DMS114 treated with DMSO at 0.1 percent for 48 hours (cell line): ENCODE data around the gene FBF1.
"Not testable (repeated sequence)": the region's sequence is repeated elsewhere in the genome, so short reads cannot be mapped to it uniquely, and the experiment has no call there.

Source experiments
- DNase-seq: peaks from one replicate; lab custom pipeline; 2025; ENCODE audit not compliant: unreplicated experiment; lab: John Stamatoyannopoulos, UW

FBF1 gene

DNA sequence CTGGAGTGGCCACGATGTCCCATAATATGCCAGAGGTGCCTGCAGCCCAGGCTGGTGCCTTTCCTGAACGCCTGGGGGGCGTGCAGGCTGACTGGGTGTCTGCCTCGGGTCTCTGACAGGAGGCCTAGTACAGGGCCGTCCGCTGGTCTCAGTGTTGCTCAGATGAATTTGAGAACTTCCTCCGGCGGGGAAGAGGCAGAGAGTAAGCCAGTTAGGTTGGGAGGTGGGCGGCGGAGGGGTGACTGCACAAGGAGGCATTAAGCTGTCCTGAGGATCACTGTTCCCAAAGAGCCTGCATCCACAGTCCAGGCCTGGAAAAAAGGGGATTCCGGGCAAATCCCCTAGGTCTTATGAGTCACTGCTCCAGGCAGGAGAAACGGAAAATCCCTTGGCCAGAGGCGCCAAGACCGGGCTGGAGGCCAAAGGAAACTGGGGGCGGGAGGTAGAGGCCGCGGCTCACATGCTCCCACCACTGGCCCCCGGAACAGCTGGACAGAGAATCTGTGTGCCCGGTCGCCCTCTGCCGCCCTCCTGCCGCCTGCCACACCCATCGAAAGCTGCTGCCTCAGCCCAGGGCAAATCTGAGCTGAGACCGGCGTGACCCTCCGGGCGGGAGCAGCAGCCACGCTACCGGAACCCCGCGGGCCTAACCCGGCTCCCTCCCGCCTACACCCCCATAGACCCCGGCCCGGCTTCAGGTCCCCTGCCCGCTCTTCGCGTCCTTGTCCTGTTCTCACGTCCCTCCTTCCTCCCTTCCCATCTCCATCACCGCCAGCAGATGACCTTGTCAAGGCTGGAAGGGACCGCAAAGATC, 63.7 kb downstream of the FBF1 start:
- no peak for DNase-seq

DNA sequence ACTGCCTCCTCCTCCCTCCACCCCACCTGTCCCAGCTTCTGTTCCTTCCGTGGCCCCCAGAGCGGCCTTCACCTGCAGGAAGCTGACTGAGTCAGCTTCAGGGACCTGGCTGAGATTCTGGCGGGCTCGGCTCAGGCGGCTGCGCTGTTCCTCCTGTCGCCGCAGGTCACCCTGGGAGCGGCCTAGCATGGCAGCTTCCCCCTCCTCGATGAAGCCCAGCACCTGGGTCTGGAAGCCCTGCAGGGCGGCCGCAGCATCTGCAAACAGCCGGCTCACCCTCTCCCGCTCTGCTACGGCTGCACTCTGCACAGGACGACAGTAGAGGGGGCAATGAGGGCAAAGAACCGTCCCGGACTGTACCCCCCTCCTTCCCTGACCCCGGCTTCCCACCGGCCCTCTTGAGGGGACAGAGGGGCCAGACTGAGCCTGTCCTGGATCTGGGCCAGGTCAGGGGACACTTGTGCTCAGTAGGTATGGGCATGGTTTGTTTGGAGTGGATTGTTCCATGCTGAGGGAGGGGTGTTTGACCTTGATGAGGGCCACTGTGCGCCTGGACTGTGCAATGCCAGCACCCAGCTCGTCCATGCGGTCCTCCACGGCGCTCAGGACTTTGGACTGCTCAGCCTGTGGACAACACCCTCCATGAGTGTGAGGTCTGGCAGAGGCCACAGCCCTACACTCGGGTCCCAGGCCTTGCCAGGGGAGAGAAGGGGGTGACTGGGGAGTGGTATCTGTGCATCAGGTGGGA, 64.5 kb downstream of the FBF1 start:
- no peak for DNase-seq

DNA sequence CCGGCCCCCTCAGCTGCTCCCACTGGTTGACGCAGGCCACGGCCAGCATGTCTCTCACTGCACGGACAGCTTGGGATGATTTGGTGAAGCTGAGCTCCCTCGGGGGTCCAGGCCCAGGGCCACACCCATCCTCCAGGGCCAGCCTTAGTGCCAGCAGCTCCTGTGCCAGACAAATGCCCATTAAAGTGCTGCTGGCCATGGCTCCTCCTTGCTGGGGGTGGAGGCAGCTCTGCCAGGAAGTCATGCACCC, 65.0 kb downstream of the FBF1 start:
- no peak for DNase-seq

DNA sequence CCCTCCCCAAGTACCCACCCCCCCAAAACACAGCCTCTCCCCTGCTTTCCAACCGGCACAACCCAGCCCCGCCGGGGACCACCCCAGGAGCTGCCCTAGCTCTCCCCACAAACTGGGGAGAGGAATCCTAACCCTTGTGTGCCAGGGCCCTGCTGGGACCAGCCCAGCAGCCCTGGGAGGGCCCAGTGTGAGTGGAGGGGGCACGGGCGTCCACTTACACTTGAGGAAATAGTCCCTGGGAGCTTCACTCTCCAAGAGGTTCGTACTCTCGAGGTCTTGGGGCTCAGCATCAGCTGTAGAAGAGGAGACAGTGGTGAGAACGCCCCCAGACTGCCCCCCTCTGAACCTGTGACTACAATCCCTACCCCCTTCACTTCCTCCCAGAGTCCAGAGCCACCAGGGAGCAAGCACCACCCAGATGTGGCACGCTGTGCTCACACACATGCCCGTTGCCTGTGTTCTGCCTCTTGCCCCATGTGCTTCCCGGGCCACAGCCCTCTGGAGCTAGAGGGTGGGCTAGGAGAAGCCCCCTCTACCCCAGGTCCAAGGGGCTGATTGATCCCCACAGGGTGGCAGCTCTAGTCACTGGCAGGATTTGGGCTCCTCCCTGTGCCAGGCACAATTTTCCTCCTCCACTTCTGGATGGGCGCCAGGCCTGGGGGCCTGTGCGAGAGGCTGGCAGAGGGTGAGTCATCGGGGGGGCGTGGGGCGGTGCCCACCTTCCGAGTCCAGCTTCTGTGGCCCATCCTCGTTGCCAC, 65.5 kb downstream of the FBF1 start:
- no peak for DNase-seq

DNA sequence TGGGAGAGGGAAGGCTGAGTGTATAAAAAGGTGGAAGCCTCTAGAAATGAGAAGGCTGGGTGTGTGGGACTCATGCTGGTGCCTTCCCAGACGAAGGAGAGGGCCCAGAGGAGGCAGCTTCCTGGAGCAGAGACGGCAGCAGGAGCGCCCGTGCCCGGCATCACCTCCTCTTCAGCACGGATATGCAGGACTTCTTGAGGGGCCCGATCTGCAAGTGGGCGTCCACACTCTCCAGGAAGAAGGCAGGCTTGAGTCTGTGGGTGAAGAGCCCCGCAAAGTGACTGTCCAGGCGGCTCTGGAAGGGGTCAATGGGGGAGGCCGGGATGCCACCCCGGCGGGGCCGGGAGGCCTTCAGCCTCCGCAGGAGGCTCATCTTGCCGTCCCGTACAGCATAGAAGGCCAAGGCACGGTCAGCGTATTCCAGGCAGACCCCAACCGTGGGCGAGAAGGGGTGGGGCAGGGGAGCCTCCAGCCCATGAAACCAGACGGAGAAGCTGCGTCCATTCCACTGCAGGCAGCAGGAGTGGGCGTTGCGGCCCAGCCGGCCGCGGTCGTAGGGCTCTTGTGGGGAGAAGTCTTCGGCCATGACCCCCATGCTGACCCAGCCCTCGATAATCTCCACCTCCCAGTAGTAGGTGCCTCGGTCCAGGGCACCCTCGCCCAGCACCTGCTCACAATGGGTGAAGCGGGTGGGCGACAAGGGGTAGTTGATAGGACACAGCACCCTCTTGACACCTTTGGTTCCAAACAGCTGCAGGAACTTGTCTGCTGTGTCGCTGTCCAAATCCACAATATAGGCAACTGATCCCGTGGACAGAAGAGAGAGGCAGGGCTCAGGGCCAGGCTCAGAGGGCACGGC, 66.3 kb downstream of the FBF1 start:
- DNase-seq: no peak

DNA sequence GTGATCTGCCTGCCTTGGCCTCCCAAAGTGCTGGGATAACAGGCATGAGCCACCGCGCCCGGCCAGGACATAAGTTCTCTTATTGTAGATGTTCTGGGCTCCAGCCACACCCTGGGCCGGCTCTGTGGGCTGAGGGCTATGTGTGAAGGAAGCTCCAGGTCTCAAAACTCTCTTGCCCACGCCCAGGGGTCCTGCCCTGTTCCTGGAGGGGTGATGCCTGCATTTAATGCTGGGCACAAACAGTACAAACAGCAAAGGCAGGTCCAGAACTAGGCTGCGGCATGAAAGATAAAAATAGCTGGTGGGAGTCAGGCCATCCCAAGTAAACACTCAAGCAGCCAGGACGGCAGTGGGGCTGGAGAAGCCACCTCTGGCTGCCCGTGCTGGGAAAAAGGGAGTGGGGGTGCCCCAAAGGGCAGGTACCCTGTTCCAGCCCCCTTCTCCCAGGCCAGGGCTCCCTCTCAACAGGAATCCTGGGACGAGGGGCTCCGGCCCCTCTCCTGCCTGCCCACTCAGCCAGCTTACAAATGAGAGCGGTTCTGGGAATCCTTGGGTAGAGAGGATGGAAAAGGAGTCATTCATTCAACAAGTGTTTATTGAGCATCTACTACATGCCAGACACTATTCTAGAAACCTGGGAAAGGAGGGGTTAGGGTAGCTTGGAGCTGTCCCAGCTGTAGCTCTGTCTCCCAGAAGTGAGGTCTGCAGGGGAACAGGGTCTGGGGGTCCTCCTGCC, 67.1 kb downstream of the FBF1 start:
- DNase-seq: no peak

DNA sequence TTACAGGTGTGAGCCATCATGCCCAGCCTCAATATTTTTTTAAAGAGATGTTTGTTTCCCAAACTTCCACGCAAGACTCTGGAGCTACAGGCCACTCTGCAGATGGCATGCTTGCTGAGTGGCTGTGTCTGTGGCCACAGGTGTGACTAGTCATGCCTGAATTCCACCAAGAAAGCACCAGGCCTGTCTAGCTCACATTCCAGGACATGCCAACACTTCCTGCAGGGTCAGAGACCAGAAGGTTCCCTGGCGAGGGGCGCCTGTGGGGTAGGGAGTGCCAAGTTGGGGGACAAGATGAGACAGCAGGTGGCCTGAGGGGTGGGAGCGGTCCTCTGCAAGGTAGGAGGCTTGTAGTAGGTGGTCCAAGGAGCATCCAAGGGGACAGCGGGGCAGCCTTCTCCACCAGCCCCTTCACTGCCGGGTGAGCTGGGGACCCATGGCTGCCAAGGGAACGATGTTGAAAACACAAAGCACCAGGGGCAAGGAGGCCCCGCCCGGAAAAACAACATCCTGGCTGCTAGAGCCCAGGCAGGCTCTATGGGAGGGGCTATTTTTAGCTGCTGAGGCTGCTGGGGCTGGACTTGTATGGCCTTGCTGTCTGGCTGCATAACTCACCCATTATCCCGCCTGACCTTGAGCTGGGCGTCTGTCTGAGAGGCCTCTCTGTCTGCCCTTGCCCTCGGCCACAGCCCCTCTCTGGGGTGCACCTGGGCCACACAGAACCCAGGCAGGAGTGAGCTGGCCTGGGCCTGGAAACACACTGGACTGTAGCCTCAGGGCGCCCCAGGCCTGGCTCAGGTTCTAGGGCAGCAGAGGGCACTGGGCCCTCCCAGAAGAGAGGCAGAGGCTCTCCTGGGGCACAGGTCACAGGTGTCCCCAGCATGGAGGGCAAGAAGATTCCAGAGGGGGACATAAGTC, 68.1 kb downstream of the FBF1 start:
- no peak for DNase-seq

DNA sequence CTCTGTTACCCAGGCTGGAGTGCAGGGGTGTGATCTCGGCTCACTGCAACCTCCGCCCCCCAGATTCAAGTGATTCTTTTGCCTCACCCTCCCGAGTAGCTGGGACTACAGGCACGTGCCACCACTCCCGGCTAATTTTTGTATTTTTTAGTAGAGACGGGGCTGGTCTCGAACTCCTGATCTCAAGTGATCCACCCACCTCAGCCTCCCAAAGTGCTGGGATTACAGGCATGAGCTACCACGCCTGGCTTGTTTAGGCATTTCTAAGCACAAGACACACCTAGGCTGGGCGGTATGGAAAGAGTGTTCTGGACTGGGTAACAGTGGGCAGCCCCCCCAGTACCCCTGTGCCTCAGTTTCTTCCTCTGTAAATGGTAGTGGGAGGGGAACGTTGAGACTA, 70.6 kb downstream of the FBF1 start:
- DNase-seq: not testable (repeated sequence)

DNA sequence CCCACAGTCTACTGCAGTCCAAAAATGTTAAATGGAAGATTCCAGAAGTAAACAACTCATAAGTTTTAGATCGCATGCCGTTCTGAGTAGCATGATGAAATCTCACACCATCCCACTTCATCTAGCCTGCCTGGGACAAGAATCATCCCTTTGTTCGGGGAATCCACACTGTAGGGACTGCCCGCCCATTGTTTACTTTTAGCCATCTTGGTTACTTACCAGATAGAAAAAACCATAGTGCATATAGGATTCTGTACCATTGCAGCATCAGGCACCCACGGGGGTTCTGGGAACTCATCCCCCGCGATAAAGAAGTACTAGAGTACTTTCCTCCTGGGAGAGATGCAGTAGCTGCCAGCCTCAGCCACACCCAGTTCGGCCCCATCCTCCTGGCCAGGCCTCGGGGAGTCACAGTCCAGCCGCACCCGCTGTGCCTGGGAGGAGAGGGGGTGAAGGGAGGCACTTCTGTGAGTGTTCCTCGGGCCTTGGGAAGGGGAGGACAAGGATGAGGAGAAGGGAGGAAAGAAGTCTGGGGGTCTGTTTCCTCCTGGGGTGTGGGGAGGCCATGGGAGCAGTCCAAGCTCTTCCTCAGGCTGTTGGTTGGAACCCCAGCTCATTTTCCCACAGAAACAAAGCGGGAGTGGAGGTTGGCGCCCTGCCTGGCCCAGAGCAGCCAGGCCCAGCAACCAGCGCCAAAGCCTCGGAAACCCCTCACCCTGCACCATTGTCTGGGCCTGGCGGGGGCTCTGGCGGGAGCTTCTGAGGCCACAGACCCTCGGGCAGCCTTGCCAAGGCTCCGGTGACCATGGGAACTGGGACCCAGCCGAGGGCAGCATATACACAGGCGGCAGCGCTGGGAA, 71.3 kb downstream of the FBF1 start:
- no peak for DNase-seq

DNA sequence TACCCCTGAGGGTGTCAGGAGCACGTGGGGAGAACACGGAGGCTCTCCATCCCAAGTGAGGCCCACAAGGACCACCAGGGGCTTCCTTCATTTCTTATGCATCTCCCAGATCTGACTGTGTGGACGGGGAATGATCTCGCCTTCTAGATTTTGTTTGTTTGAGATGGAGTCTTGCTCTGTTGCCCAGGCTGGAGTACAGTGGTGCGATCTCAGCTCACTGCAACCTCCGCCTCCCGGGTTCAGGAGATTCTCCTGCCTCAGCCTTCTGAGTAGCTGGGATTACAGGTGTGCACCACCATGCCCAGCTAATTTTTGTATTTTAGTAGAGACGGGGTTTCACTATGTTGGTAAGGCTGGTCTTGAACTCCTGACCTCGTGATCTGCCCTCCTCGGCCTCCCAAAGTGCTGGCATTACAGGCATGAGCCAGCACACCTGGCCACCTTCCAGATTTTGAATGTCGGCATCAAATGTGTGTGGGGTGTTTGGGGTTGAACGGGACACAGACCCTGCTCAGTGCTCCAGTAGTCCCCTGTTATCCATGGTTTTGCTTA, 72.0 kb downstream of the FBF1 start:
- not testable (repeated sequence) for DNase-seq

DNA sequence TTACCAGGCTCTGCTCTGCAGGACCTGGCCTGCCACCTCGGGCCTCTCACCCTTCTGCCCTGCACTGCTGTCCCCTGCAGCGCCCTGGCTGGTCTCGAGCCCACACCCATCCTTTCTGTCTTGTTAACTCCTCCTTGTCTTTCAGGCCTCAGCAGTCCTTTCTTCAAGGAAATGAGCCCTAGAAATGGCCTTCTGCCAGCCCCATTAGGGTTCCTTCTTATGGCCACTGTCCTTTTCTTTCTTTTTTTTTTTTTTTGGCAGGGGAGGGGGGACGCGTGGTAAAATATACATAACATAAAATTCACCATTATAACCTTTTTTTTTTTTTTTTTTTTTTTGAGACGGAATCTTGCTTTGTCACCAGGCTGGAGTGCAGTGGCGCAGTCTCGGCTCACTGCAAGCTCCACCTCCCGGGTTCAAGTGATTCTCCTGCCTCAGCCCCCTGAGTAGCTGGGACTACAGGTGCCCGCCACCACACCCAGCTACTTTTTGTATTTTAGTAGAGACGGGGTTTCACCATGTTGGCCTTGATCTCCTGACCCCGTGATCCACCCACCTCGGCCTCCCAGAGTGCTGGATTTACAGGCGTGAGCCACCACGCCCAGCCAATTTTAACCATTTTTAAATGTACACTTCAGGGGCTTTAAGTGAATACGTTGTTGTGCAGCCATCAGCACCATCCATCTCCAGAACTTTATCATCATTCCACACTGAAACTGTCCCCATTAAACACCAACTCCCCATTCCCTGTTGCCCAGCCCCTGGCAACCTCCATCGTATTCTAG, 75.2 kb downstream of the FBF1 start:
- DNase-seq: not testable (repeated sequence)

DNA sequence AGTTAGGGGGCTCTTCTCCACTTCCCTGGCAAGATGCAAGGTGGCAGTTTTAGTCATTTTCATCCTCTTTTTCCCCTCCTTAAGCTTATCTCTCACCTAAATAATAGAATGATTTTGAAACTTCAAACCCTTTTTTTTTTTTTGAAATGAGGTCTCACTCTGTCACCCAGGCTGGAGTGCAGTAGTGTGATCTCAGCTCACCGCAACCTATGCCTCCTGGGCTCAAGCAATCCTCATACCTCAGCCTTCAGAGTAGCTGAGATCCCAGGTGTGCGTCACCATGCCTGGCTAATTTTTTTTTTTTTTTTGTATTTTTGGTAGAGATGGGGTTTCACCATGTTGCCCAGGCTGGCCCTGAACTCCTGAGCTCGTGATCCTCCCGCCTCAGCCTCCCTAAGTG, 76.0 kb downstream of the FBF1 start:
- not testable (repeated sequence) for DNase-seq

DNA sequence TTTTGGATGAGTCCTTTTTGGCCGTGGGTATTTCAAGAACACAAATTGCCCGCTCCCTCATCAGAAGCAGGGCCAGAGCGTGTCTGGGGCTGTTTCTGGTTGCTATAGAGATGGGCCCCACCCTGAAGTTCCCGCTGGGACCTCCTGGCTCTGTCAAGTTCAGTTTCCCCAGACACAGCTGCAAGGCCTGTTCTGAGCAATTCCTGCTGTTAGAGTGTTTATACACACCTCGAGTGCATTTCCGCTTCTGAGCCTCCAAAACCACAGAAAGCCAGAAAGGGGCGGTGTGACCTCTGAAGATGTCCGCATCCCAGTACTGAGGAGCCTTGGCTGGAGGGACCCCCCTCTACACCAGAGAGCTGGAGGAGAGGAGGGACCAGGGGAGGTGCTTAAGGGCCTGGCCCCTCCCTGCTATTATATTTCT, 76.4 kb downstream of the FBF1 start:
- DNase-seq: no peak

DNA sequence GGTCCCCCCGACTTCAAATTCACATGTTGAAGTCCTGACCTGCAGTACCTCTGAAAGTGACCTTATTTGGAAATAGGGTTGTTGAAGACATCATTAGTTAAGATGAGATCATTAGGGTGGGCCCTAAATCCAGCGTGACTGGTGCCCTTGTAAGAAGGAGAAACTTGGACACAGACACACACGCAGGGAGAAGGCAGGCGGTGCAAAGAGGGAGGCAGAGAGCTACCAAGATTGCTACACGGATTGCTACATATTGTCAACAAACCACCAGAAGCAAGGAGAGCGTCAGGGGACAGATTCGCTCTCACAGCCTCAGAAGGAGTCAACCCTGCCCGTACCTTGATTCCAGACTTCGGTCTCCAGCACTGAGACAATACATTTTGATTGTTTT, 78.9 kb downstream of the FBF1 start:
- DNase-seq: no peak
